Keratinocyte (primary cell): ENCODE measurements around the gene FGFR2. TPM values are rescaled to one million over a fixed set of nuclear protein-coding genes. Genes with fewer than 3 reads are reported as not detected.

Experiments
- DNase-seq: peaks from one replicate; pipeline ENCODE4 v3.0.0-alpha.2; 2011; ENCODE audit warnings: low read depth, missing footprints, low spot score
- FAIRE-seq: peaks from 2 replicates; lab custom pipeline; 2011; peaks lifted over from hg19 to GRCh38; lab: Jason Lieb, UNC
- H2AFZ ChIP-seq: 2 replicates; pipeline ENCODE4 v1.6.0; 2012; ENCODE audit warnings: low read length, control low read depth, inconsistent platforms; ENCODE audit not compliant: control insufficient read depth
- H3K27ac ChIP-seq: 2 replicates; pipeline ENCODE4 v1.5.1; 2011; ENCODE audit warnings: low read length; ENCODE audit not compliant: control insufficient read depth, insufficient read depth
- H3K27me3 ChIP-seq: 3 replicates; pipeline ENCODE4 v1.6.0; 2011; ENCODE audit warnings: low read length; ENCODE audit not compliant: control insufficient read depth, insufficient read depth; ENCODE audit errors: extremely low read depth
- H3K36me3 ChIP-seq, 2 experiments: 2 replicates in 1 of 2; 3 replicates in 1 of 2; pipeline ENCODE4 v1.5.1; 2011; ENCODE audit warnings: low read length in 2 of 2, mild to moderate bottlenecking in 1 of 2; ENCODE audit not compliant: control insufficient read depth in 2 of 2, insufficient read depth in 2 of 2; ENCODE audit errors: extremely low read depth in 1 of 2
- H3K4me1 ChIP-seq: 3 replicates; pipeline ENCODE4 v1.5.1; 2011; ENCODE audit warnings: low read length; ENCODE audit not compliant: control insufficient read depth, insufficient read depth; ENCODE audit errors: extremely low read depth
- H3K4me2 ChIP-seq: 3 replicates; pipeline ENCODE4 v1.6.0; 2011; ENCODE audit warnings: low read depth, low read length; ENCODE audit not compliant: control insufficient read depth, insufficient read depth; ENCODE audit errors: extremely low read depth
- H3K4me3 ChIP-seq, 3 experiments: fragments of 200-600 bp in 1 of 3; sonication (generic) in 1 of 3; 2 replicates in 2 of 3; 3 replicates in 1 of 3; pipeline ENCODE4 v1.5.1; 2011 to 2016; ENCODE audit warnings: low read length in 3 of 3, mild to moderate bottlenecking in 3 of 3, control low read depth in 2 of 3, inconsistent platforms in 1 of 3, low read depth in 1 of 3, mixed read lengths in 1 of 3, mixed run types in 1 of 3, moderate library complexity in 1 of 3; ENCODE audit not compliant: control insufficient read depth in 2 of 3, insufficient read depth in 2 of 3; ENCODE audit errors: extremely low read depth in 1 of 3
- H3K79me2 ChIP-seq: 2 replicates; pipeline ENCODE4 v1.6.0; 2012; ENCODE audit warnings: low read length; ENCODE audit not compliant: control insufficient read depth, insufficient read depth
- H3K9ac ChIP-seq: 3 replicates; pipeline ENCODE4 v1.6.0; 2011; ENCODE audit warnings: low read length; ENCODE audit not compliant: control insufficient read depth, insufficient read depth; ENCODE audit errors: extremely low read depth
- H3K9me1 ChIP-seq: 3 replicates; pipeline ENCODE4 v1.6.0; 2011; ENCODE audit warnings: low read length; ENCODE audit not compliant: control insufficient read depth, insufficient read depth; ENCODE audit errors: extremely low read depth
- H3K9me3 ChIP-seq: 2 replicates; pipeline ENCODE4 v1.5.1; 2012; ENCODE audit warnings: low read depth, low read length; ENCODE audit not compliant: control insufficient read depth
- H4K20me1 ChIP-seq: 3 replicates; pipeline ENCODE4 v1.6.0; 2011; ENCODE audit warnings: low read length; ENCODE audit not compliant: control insufficient read depth, insufficient read depth; ENCODE audit errors: extremely low read depth
- EZH2 ChIP-seq: IDR thresholded peaks from one replicate; pipeline ENCODE4 v1.6.1; 2012; ENCODE audit warnings: inconsistent platforms, mild to moderate bottlenecking, low read length, moderate library complexity
- dilution Hi-C: fragments of 300-500 bp; cut with MboI; formaldehyde crosslinking; loops from one replicate; pipeline ENCODE4 v1.7.0; 2020; ENCODE audit warnings: low sequenced_read_pairs; ENCODE audit not compliant: extremely low pct_ligation_motif_present
- polyA plus RNA-seq, 5 experiments: library from polyadenylated mRNA; depleted of rRNA in 3 of 5; stranded (reverse) in 3 of 5; stranded (forward) in 1 of 5; unstranded in 1 of 5; fragments of >200 nt; gene quantifications; 1 replicate in 1 of 5; 2 replicates in 3 of 5; 3 replicates in 1 of 5; pipeline versions ENCODE4 v1.2.1 to v1.2.3, GENCODE V29; 2011 to 2012; ENCODE audit warnings: missing spikeins in 2 of 5, low read depth in 1 of 5, low replicate concordance in 1 of 5
- TF ChIP-seq, protein P1 (sequence below), 3 experiments: IDR thresholded peaks in 1 of 3; conservative IDR thresholded peaks in 1 of 3; optimal IDR thresholded peaks in 1 of 3; 2 replicates in 2 of 3; 3 replicates in 1 of 3; pipeline versions ENCODE3 to v1.5.1; 2011; ENCODE audit warnings: low read length in 3 of 3, mild to moderate bottlenecking in 3 of 3, moderate library complexity in 2 of 3, control low read depth in 1 of 3, inconsistent platforms in 1 of 3; ENCODE audit not compliant: insufficient read depth in 2 of 3; ENCODE audit errors: extremely low read depth in 1 of 3

The FGFR2 gene
- polyA plus RNA-seq, 1 donor (not counting 4 experiments of a cell fraction or from before 2014, with no cell fraction given), result 20.6 TPM

DNA sequence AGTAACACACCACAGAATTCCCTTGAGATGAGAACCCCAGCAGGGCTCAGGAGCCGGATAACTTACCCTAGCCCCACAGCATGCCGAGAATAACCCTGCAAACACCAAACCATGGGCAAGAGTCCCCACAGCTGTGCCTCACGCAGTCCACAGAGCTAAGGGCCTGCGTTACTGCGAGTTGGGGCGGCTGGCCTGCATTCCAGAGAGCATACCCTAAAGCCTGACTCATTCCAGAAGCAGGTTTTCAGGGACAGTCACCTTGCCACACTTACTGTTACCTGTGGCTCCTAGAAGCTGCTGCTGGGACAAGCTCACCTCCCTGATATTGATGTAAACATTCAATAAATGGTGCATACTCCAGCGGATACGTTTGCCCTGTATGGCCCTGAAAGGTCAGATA, 18.6 kb downstream of the FGFR2 start:
- peaks cover 56% of the 10 kb centered on the region for H3K4me1 ChIP-seq
- H3K27me3 ChIP-seq, result no peaks in the 10 kb centered on the region
- peaks cover 0 to 4% of the 10 kb centered on the region in 2 experiments for H3K36me3 ChIP-seq
- no peaks in the 10 kb centered on the region for H3K9me3 ChIP-seq
- peaks cover 6% of the 10 kb centered on the region for H3K9me1 ChIP-seq
- H2AFZ ChIP-seq, result no peak overlapping the region
- H4K20me1 ChIP-seq, result no peaks in the 10 kb centered on the region
- H3K4me2 ChIP-seq, result peak overlapping the region; percentile 50
- DNase-seq, result peak; percentile 73
- H3K4me3 ChIP-seq, result peak overlapping the region in 1 of 3 experiments; percentile 15
- peaks cover 42% of the 10 kb centered on the region for H3K79me2 ChIP-seq
- peak overlapping the region; percentile 45 for H3K27ac ChIP-seq
- H3K9ac ChIP-seq, result peak overlapping the region; percentile 54
- TF ChIP-seq, protein P1, sequence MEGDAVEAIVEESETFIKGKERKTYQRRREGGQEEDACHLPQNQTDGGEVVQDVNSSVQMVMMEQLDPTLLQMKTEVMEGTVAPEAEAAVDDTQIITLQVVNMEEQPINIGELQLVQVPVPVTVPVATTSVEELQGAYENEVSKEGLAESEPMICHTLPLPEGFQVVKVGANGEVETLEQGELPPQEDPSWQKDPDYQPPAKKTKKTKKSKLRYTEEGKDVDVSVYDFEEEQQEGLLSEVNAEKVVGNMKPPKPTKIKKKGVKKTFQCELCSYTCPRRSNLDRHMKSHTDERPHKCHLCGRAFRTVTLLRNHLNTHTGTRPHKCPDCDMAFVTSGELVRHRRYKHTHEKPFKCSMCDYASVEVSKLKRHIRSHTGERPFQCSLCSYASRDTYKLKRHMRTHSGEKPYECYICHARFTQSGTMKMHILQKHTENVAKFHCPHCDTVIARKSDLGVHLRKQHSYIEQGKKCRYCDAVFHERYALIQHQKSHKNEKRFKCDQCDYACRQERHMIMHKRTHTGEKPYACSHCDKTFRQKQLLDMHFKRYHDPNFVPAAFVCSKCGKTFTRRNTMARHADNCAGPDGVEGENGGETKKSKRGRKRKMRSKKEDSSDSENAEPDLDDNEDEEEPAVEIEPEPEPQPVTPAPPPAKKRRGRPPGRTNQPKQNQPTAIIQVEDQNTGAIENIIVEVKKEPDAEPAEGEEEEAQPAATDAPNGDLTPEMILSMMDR (optimal IDR thresholded peaks at IDR 0.05 in 1 of 3, IDR thresholded peaks at IDR 0.05 in 1 of 3, conservative IDR thresholded peaks at IDR 0.05 in 1 of 3; ENCODE audit: extremely low read depth in 1 of 3, insufficient read depth in 2 of 3, low read length in 3 of 3), result no peak
- TF ChIP-seq EZH2, result no peak
- FAIRE-seq, result peak; percentile 96
- dilution Hi-C loops, result no loop called here

DNA sequence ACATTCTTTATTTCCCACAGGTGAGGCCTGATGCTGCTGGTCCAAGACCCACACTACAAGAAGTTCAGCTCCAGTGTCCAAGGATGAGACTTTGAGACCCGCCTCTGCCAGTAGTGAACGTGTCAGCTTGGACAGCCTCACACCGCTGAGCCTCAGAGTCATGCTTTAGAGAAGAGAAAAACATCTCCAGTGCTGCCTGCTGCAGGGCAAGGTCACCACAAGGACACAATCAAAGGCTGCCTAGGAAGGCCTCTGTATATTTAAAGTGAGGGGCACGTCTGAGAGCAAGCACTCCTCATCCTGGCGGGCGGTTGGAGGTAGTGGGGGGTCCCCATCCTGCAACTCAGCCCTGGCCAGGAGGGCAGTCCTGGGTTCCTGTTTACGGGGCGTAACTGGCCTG, 19.3 kb downstream of the FGFR2 start:
- Histone ChIP-seq H3K9me3 (no peaks in the 10 kb centered on the region), H3K4me1 (peaks cover 62% of the 10 kb centered on the region), H3K4me3 (no peak overlapping the region), H3K79me2 (peaks cover 42% of the 10 kb centered on the region), H3K27ac (peak overlapping the region; percentile 45), H2AFZ (no peak overlapping the region), H3K9me1 (peaks cover 6% of the 10 kb centered on the region), H3K9ac (no peak overlapping the region), H3K36me3 (peaks cover 0 to 4% of the 10 kb centered on the region in 2 experiments), H3K4me2 (peak overlapping the region; percentile 13), H4K20me1 (no peaks in the 10 kb centered on the region), H3K27me3 (no peaks in the 10 kb centered on the region)
- dilution Hi-C loops, result no loop called here
- FAIRE-seq (no peak), DNase-seq (no peak)
- TF ChIP-seq, protein P1 (optimal IDR thresholded peaks at IDR 0.05 in 1 of 3, IDR thresholded peaks at IDR 0.05 in 1 of 3, conservative IDR thresholded peaks at IDR 0.05 in 1 of 3; ENCODE audit: extremely low read depth in 1 of 3, insufficient read depth in 2 of 3, low read length in 3 of 3), result no peak
- no peak for TF ChIP-seq EZH2
